Uterus (tissue), 4 donors: ENCODE measurements around the gene MPG. TPM values are rescaled to one million over a fixed set of nuclear protein-coding genes. Genes with fewer than 3 reads are reported as not detected.
A peak's percentile ranks its signal among the peaks of the same experiment; 100 is the strongest.

ENCODE experiments used
- DNase-seq, 2 donors: peaks; one replicate each; pipeline ENCODE4 v3.0.0-alpha.2; 2019 to 2020
- H3K27ac ChIP-seq, 2 donors: fragments of 200-600 bp; sonication (generic); 1 replicate in 1 of 2; 2 replicates in 1 of 2; pipeline ENCODE4 v1.5.1; 2016 to 2018
- H3K27me3 ChIP-seq, 2 donors: fragments of 200-600 bp; sonication (generic); one replicate each; pipeline ENCODE4 v1.5.1; 2018 to 2019; ENCODE audit warnings: control low read depth in 1 of 2
- H3K36me3 ChIP-seq, 2 donors: fragments of 200-600 bp; sonication (generic); one replicate each; pipeline ENCODE4 v1.5.1; 2019; ENCODE audit warnings: control low read depth in 1 of 2
- H3K4me1 ChIP-seq, 2 donors: fragments of 200-600 bp; sonication (generic); one replicate each; pipeline ENCODE4 v1.5.1; 2018 to 2019; ENCODE audit warnings: control low read depth in 1 of 2
- H3K4me3 ChIP-seq, 2 donors: fragments of 200-600 bp; sonication (generic); 1 replicate in 1 of 2; 2 replicates in 1 of 2; pipeline ENCODE4 v1.5.1; 2018 to 2019; ENCODE audit warnings: mild to moderate bottlenecking in 1 of 2
- H3K9me3 ChIP-seq, 2 donors: fragments of 200-600 bp; sonication (generic); one replicate each; pipeline ENCODE4 v1.5.1; 2019; ENCODE audit warnings: control low read depth in 1 of 2
- CTCF ChIP-seq, 4 experiments: fragments of 200-600 bp in 2 of 4; fragments of 450-650 bp in 2 of 4; sonication (generic) in 2 of 4; IDR thresholded peaks; one replicate each; pipeline ENCODE4 v1.5.1; 2016 to 2019; ENCODE audit warnings: antibody characterized with exemption in 4 of 4, mild to moderate bottlenecking in 2 of 4, moderate library complexity in 1 of 4
- POLR2A ChIP-seq, 2 donors: fragments of 450-650 bp; IDR thresholded peaks; one replicate each; pipeline ENCODE4 v1.6.1; 2016; ENCODE audit warnings: antibody characterized with exemption in 2 of 2, mild to moderate bottlenecking in 1 of 2, moderate library complexity in 1 of 2
- intact Hi-C: fragments of 100-400 bp; cut with DNase I; formaldehyde crosslinking; loops from one replicate; pipeline ENCODE4 v1.15.1; 2023; ENCODE audit warnings: low total_unique reads
- total RNA-seq, 4 donors: library from RNA; depleted of rRNA in 3 of 4; stranded (reverse); fragments of >200 nt in 3 of 4; gene quantifications; one replicate each; pipeline versions ENCODE4 v1.1.0 to v1.2.4, GENCODE V29; 2014 to 2023
- donor health status: DM: yes; HTN: yes; CAD: no.

The MPG gene
- total RNA-seq, 4 donors from 2014 or later: 35.7 to 305 (median 63.7) TPM

- no peak overlapping the region for H3K4me3 ChIP-seq
- no peaks in the 10 kb centered on the region for H3K27me3 ChIP-seq
- no peaks in the 10 kb centered on the region for H3K9me3 ChIP-seq
- TF ChIP-seq POLR2A (IDR thresholded peaks at IDR 0.05) (no peak), CTCF (IDR thresholded peaks at IDR 0.05) (no peak)
- H3K4me1 ChIP-seq: peaks cover 0 to 19% of the 10 kb centered on the region in 2 donors
- H3K36me3 ChIP-seq: no peaks in the 10 kb centered on the region
- intact Hi-C loops: no loop called here
- no peak for DNase-seq
- H3K27ac ChIP-seq: no peak overlapping the region
These were observed 5.1 kb downstream of the MPG start for GRCh38 chr16:83060-83603.

- no peak for TF ChIP-seq CTCF (IDR thresholded peaks at IDR 0.05)
- no peak for TF ChIP-seq POLR2A (IDR thresholded peaks at IDR 0.05)
- Histone ChIP-seq H3K27ac (peak overlapping the region; percentile 57 to 59), H3K9me3 (no peaks in the 10 kb centered on the region), H3K27me3 (no peaks in the 10 kb centered on the region), H3K36me3 (no peaks in the 10 kb centered on the region), H3K4me3 (no peak overlapping the region), H3K4me1 (peaks cover 0 to 18% of the 10 kb centered on the region in 2 donors)
- intact Hi-C loops: no loop called here
- DNase-seq: no peak
These were observed 6.0 kb downstream of the MPG start for GRCh38 chr16:83781-84615.

GRCh38 chr16:84718-85406 lies 6.8 kb downstream of the MPG start:
- Histone ChIP-seq H3K9me3 (no peaks in the 10 kb centered on the region), H3K27ac (peak overlapping the region; percentile 57 to 59), H3K36me3 (no peaks in the 10 kb centered on the region), H3K4me3 (no peak overlapping the region), H3K4me1 (peaks cover 0 to 17% of the 10 kb centered on the region in 2 donors), H3K27me3 (no peaks in the 10 kb centered on the region)
- no peak for TF ChIP-seq POLR2A (IDR thresholded peaks at IDR 0.05)
- no peak for TF ChIP-seq CTCF (IDR thresholded peaks at IDR 0.05)
- intact Hi-C loops: no loop called here
- peak; percentile 47 to 62 for DNase-seq

DNA sequence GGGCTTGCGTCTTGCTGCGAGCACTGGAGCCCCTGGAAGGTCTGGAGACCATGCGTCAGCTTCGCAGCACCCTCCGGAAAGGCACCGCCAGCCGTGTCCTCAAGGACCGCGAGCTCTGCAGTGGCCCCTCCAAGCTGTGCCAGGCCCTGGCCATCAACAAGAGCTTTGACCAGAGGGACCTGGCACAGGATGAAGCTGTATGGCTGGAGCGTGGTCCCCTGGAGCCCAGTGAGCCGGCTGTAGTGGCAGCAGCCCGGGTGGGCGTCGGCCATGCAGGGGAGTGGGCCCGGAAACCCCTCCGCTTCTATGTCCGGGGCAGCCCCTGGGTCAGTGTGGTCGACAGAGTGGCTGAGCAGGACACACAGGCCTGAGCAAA lies 7.4 kb downstream of the MPG start:
- DNase-seq: no peak
- no peak for TF ChIP-seq CTCF (IDR thresholded peaks at IDR 0.05)
- TF ChIP-seq POLR2A (IDR thresholded peaks at IDR 0.05): no peak
- no peaks in the 10 kb centered on the region for H3K27me3 ChIP-seq
- no peak overlapping the region for H3K4me3 ChIP-seq
- H3K4me1 ChIP-seq: peaks cover 0 to 17% of the 10 kb centered on the region in 2 donors
- peak overlapping the region; percentile 57 to 59 for H3K27ac ChIP-seq
- H3K36me3 ChIP-seq: no peaks in the 10 kb centered on the region
- intact Hi-C loops: no loop called here
- H3K9me3 ChIP-seq: no peaks in the 10 kb centered on the region

DNA sequence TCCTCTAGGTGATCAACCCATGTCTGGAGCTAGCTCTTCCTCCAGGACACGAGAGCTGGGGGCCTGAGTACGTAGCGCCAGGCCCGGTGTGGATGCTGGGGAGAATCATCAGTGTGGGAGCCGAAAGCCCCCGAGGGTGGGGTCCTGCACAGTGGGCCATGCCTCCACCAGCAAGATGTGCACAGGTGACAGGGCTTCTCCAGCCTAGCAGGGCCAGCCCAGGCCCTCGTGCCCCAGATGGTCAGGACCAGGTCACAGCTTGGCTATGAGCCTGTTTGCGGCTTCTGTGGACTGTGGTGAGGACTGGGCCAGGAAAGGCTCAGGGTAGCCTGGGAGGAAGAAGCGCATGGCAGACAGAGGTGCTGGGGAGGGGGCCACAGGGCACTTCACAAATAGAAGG lies 7.8 kb downstream of the MPG start:
- Histone ChIP-seq H3K4me1 (peaks cover 0 to 17% of the 10 kb centered on the region in 2 donors), H3K27ac (peak overlapping the region in 1 of 2 donors; percentile 59), H3K4me3 (no peak overlapping the region), H3K9me3 (no peaks in the 10 kb centered on the region), H3K36me3 (no peaks in the 10 kb centered on the region), H3K27me3 (no peaks in the 10 kb centered on the region)
- TF ChIP-seq CTCF (IDR thresholded peaks at IDR 0.05) (no peak), POLR2A (IDR thresholded peaks at IDR 0.05) (no peak)
- DNase-seq: no peak
- intact Hi-C loops: no loop called here
